Activated naive CD4-positive, alpha-beta T cell treated with anti-CD3 and anti-CD28 coated beads, Interleukin-2, amount 50 U/mL, for 16 hours (primary cell): Measurements from ENCODE around the gene NECAB3.
"Not testable (repeated sequence)": the region's sequence is repeated elsewhere in the genome, so short reads cannot be mapped to it uniquely, and the experiment has no call there.

Source experiments
- DNase-seq: peaks from one replicate; pipeline ENCODE4 v3.0.0-alpha.2; 2020

NECAB3 gene

DNA sequence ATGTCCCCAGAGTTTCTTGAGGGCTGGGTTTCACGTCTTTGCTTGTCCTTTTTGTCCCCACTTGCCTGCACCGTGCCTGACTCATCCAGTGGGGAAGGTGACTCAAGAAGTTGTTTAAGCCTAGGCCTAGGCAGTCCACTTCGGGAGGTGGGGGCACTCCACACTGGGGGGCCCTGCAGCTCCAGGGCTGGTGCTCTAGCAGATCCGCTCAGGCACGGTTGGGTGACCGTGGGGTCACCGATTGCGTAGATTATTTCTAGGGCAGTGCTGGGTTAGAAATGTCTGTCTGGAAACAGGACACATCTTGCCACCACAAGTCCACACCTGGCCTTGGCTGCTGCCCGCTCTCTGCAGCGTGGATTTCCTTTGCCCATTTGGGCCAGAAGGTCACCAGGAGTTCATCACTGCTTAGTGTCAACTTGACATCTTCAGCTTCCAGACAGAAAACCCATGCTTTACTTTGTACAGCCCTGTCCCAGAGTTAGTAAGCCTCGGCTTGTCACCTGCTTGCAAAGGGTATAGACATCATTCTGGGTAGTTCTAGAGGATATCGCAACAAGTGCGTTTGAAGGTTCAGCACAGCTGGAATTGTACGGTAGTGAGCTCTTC is 25.7 kb downstream of the NECAB3 start:
- no peak for DNase-seq

DNA sequence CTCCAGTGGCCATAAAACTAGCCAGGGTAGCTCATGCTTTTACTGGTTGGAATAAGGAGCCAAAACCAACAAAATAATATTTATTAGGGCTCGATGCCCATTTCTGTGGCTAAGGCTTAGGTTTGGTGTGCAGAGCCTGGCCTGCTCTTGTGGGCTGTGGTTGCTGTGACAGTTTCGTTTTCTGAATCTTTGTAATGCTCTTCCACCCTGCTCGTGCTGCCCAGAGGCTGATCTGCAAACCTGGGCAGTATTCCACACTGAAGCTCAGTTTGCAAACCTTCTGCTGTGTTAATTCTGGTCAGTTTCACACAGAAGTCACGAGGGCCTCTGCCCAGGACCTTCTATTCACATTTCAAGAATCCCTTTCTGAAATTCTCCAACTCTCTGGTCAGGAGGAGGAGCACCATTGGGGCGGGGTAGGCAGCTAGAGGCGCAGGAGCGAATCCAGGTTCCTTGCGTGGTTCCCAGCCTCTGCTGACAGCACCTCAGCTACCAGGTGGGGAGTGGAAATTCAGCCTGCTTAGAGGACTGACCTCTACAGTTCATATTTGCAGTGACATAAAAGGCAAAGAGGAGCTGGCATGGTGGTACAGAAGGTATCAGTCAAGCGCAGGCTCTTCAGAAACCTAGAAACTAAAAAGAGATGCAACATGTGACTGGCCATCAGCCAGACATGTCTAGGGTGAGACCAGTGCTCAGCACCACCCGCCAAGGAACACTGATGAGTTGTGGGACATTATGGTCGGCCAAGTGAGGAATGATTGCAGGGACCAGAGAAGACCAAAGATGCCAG is 26.4 kb downstream of the NECAB3 start:
- DNase-seq: no peak

DNA sequence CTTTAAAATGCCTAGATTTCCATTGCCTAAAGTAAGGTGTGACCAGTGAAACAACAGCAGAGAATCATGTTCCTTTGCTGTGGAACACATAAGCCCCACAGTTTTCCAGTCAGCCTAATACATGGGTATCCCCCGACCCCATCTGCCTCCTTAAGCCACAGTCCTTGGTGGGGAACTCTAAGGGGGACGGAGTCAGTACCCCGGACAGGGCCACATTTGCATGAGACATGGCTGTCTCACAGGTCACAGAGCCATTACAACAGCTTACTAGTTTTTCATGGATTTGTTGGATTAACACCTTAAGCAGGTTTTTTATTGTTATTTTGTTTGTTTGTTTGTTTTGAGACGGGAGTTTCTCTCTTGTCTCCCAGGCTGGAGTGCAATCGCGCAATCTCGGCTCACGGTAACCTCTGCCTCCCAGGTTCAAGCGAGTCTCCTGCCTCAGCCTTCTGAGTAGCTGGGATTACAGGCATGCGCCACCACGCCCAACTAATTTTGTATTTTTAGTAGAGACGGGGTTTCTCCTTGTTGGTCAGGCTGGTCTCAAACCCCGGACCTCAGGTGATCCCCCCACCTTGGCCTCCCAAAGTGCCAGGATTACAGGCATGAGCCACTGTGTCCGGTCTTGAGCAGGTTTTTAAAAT is 27.1 kb downstream of the NECAB3 start:
- not testable (repeated sequence) for DNase-seq

DNA sequence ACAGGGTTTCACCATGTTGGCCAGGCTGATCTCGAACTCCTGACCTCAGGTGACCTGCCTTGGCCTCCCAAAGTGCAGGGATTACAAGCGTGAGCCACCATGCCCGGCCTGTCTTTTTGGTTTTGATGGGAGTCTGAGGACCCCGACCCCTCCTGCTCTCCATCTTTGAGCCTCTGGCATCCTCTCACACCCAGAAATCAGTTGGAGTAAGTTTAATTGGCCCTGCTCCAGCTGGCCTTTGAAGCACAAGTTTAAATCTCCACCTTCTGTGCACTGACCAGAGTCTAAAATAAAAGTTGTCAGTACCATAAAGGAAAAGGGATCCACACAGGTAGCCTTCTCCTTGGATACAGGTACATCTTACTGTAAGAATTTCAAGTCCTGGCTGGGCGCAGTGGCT is 28.0 kb downstream of the NECAB3 start:
- DNase-seq: no peak

DNA sequence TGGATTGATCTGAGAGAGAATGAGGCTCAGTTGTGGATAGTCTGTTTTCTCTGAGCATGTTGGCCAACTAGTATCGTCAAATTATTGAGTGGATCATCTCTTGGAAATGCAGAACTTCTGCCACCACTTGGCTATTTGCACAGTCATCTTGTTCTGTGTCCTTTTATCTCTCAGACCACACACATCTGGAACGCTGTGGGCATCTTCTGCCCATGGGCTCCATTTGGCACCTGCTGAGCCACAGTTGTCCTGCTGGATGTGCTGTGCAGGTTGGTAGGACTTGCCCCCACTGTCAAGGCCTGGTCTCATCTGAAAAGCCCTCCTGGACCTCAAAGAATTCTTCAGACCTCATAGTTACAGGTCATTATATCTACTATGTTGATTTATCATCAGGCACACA is 28.8 kb downstream of the NECAB3 start:
- DNase-seq: no peak

DNA sequence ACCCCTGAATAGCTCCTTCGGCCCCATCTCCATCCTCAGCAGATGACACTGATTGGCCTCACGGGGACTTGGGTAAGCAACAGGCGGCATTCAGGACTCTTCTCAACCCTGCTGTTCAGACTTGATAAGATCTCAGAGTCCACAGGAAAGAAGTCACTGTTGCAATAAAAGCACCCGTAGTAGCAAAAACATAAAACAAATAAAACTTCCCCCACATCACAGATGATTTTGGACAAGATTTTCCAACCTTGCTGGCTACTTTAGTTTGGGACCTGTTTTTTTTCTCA is 29.2 kb downstream of the NECAB3 start:
- no peak for DNase-seq

DNA sequence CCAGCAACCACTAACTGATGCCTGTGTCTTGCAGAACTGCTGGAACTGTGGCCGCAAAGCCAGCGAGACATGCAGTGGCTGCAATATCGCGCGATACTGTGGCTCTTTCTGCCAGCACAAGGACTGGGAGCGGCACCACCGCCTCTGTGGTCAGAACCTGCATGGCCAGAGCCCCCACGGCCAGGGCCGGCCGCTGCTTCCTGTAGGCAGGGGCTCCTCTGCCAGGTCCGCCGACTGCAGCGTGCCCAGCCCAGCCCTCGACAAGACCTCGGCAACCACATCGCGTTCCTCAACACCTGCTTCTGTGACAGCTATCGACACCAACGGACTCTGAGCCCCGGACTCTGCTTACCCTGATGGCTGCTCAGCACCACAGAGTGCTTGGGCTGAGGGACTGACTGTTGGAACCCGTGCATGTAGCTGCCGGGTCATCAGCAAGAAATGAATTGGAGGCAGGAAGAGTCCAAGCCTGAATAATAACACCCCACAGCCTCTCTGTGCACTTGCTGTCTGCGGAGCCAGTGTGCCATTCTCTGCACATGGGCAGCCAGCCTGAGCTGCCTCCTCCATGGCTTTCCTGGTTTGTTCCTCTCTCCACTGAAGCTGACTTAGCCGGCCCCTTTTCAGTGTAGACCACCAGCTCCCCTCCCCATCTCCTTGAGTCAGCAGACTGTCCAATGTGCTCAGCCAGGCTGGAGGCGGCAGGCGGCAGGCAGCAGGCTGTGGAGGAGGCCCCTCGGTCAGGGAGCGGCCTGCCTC is 29.7 kb downstream of the NECAB3 start:
- DNase-seq: no peak

DNA sequence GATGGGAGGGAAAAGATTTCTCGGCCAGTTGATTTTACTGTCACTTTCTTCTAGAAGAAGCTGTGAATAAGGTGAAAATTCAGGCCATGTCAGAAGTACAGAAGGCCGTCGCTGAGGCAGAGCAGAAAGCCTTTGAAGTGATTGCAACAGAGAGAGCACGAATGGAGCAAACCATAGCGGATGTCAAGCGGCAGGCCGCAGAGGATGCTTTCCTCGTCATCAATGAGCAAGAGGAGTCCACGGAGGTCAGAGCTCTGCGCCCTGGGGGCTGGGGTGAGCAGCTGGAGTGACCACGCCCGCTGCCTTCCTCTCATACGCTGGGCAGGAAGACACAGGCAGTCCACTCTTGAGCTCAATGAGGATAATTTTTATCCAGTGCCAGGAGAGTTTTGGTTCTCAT is 33.9 kb downstream of the NECAB3 start:
- no peak for DNase-seq

DNA sequence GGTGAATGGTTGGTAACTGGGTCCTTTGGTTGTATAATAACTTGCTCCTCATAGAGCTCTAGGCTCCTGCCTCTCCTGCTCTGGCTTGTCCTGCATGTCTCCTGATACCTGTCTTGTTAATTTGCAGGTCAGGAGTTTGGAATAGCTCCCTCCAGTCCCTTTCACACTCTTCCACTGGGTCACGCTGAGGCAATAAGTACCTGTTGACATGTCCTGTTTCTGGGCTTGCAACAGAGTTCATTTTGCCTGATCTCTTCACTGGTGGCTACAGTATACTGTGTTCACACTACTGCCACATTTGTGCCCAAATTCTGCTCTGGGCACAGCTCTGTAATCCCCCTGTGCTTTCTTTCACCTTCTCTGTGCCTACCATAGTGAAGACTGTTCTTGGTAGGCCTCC is 37.5 kb downstream of the NECAB3 start:
- DNase-seq: no peak

DNA sequence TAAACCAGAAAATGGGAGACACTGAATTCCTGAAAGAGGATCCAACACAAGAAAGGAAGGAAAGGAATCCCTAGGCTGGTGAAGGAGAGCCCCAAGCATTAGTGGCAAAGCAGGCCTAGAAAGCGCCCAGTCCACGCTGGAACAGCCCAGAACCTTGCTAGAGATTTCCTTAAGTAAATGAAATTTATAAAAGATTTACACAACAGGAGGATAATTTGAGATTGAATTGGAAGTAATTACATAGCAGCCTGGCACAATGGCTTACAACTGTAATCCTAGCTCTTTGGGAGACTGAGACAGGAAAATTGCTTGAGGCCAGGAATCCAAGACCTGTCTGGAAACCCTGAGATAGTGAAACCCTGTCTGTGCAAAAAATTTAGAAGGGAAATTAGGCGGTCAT is 38.9 kb downstream of the NECAB3 start:
- no peak for DNase-seq

DNA sequence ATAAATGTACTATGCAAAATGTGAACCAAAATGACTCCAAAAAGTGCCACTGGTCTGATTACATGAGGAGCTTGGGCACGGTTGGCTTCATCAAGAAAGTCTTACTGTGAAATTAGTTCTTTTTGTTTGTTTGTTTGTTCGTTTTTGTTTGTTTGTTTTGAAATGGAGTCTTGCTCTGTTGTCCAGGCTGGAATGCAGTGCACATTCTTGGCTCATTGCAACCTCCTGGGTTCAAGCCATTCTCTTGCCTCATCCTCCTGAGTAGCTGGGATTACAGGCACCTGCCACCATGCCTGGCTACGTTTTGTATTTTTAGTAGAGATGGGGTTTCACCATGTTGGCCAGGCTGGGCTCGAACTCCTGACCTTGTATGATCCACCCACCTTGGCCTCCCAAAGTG is 42.3 kb downstream of the NECAB3 start:
- not testable (repeated sequence) for DNase-seq

DNA sequence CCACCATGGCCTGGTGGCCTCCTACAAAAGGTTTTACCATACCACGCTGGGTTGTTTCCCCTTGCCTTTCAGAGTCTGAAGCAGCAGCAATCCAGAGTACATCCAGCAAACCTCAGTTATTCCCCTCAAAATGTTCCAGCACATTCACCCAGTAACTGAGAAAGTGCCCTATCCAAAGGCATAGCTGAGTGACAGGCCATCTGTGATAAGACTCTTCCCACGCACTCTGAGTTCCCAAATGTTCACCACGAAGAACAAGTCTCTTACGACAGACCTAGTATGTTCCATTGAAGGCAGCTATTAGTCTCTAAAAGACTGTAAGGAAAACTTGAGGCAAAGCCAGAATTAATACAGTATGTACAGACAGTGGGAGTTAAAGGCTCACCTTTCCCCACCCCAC is 43.7 kb downstream of the NECAB3 start:
- DNase-seq: no peak

DNA sequence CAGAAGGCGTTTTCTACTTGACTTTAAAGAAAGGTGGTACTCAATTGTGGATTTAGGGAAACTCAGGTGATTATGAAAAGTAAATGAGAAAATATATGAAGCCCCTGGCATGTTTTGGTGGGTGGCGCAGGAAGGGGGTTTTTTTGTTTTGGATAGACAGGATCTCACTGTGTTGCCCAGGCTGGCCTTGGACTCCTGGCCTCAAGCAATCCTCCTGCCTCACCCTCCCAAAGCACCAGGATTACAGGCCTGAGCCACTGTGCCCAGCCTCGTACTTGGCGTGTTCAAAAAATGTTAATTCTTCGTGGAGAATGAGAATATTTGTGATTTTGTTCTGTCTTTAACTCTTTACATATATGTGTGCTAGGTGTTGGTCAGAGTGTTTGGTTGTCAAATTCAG is 44.2 kb downstream of the NECAB3 start:
- no peak for DNase-seq

DNA sequence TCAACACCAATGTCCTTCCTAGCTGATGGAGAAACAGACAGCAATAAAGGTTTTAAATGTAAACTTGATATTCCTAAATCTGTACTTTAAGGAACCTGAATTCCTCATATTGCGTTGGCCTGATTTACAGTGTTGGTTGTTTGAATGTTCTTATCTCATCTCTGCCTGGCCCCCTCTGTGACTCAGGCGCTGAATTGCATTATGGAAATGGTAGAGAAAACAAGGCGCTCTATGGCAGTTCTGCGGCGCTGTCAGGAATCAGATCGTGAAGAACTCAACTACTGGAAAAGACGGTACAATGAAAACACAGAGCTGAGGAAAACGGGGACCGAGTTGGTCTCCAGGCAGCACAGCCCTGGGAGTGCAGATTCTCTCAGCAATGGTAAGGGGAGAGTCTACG is 44.7 kb downstream of the NECAB3 start:
- no peak for DNase-seq

DNA sequence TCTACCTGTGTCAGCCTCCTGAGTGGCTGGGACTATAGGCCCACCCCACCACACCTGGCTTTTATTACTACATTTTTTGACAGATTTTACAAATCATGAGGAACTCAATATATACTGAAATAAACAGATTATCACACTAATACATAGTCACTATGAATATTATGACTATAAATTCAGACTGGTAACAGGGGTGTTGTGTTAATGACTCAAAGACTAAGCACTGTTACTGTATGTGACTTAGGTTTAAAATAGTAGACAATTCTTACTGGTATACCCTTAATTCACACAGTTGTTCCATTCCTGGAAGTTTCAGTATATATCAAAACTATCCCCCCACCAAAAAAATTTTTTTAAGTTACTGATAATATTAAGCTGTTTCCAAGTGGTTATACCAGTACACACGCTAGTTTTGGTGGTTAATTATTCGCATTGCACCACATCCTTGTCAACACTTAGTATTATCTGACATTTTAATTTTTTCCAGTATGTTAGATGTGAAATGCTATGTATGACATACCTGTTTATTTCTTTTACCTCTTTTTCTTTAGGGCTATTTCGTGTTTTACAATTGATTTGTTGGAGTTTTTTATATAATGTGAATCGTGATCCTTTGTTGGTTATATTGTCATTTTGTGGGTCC is 46.5 kb downstream of the NECAB3 start:
- no peak for DNase-seq

DNA sequence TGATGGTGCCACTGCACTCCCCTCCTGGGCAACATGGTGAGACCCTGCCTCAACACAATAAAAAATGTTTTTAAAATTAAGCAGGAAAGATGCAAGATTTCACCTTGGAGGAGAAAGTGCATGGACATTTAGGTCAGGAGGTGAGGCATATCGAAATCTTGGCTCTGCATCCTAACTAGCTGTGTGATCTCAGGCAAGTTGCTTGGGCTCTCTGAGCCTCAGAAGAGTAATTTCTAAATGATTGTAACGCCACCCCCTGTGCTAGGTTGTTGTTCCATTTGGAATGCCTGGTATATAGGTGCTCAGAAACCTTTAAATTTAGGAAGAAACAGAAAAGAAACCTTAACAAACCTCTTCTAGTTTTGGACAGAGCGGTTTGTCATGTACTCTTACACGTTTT is 48.0 kb downstream of the NECAB3 start:
- DNase-seq: no peak

DNA sequence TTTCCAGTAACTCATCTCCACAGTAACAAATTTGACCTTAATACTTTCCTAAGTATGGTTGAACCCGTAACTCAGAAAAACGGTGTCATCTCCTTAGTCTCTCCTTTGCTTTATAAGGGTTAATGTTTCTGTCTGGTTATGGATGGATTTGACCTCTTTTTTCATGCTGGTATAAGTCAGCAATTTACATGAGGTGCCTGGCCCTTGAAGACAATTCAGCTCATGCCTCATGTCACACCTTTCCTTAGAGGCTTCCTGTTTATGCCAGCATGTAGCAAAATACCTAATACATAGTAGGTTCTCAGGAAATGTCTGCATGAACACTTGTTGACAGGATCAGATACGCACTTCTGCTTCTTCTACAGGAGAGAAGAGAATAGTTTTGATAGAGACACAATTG is 49.8 kb downstream of the NECAB3 start:
- DNase-seq: no peak

DNA sequence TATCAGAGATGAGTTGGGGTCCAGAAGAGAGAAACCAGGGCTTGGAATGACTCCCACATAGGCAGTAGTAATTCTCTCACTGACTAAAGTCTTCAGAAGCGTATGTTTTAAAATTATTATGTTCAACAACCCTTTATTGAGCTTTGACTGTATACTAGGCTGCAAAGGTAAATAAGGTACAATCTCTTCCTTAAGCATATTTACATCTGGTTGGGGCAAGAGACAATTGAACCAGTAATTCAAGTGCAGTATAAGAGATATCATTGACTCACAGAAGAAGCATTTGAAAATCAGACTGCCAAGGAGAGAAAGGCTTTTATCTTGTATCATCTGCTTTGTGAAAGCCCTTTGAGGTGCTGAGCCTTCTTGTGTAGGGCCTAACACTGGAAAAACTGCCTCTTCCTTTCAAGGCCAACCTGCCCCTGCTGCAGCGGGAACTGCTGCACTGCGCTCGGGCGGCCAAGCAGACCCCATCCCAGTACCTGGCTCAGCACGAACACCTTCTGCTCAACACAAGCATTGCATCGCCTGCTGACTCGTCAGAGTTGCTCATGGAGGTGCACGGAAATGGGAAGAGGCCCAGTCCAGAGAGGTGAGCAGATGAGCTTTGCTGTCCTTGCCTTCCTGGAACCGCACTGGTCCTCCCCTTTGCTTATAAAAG is 51.4 kb downstream of the NECAB3 start:
- DNase-seq: no peak

DNA sequence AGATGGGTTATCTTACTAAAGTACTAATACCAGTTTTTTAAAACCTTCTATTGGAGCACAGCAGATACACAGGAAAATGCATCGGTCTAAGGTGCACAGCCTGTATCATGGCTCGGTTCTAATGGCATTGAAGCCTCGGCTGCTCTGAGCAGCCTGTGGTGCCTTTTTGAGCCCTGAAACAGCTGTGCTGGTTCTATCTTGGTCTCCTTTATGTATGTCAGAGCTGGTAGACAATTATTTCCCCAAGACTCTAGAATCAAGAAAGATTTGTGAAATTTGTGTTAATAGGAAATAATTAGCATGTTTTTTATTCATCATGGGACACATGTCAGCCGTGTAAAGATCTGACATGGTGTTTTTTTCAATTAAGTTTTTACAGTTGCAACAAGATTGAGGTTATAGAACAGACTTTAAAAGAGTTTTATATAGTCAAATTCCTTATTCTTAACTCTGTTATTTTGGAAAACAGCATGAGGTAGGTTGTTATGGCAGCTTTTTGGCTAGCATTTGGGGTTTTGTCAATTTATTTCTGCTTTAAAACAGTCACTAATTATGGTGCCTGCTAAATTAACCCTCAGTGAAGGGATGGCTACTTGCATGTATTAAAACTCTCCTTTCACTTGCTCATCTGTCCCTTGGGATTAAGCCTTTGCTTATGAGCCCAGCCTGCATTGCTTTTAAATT is 52.4 kb downstream of the NECAB3 start:
- DNase-seq: no peak

DNA sequence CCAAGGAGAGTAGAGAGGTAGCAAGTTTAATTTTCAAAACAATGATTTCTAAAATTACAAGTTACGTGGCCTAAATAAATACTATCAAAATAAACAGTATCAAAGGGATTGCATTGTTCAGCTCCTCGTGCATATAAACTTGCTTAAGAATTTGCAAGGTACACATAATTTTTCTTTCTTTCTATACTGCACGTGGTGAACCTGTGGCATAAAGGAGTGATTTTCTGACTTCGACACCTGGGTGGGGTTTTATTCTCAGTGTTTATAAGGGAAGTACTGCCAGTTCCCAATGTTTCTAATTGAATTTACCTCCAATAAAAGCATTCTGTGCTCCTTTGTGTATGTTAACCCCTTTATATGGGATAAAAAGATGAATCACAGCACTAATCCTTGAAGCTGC is 62.2 kb downstream of the NECAB3 start:
- no peak for DNase-seq

DNA sequence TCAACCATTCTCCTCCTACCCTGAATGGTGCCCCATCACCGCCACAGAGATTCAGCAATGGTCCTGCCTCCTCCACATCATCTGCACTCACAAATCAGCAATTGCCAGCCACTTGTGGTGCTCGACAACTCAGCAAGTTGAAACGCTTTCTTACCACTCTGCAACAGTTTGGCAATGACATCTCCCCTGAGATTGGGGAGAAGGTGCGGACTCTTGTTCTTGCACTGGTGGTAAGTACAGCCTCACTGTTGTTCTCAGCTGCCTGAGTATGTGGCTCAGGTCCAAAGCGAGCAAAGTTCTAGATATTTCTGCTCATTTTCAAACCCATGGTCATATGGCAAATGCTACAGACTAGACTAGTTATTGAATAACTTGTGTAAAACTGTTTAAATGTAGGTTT is 63.1 kb downstream of the NECAB3 start:
- no peak for DNase-seq

DNA sequence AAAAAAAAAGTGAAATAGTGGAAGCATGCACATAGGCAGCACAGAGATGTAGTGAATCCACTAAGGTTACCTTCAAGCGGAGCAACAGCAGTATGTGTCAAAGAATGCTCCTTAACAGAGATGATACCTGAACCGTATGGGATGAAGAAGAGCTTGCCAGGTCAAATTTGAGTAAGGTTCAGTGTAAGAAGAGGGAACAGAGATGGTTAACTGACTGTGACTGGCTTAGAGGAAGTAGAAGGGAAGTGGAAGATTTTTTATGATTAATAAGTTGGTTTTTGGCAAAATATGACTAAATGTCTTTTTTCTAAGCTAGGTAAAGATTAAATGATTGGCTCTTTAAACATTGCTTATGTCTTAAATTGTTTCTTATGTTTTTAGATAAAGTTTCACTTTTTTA is 64.7 kb downstream of the NECAB3 start:
- DNase-seq: no peak
